Fibroblast of lung (primary cell): Measurements from ENCODE around the gene PRG2.

Source experiments
- CTCF ChIP-seq, 2 donors: IDR thresholded peaks in 1 of 2; conservative IDR thresholded peaks in 1 of 2; 1 replicate in 1 of 2; 2 replicates in 1 of 2; pipeline ENCODE4 v1.5.1; 2011 to 2012; ENCODE audit warnings: low read length in 2 of 2, control low read depth in 1 of 2, inconsistent platforms in 1 of 2, low read depth in 1 of 2, mild to moderate bottlenecking in 1 of 2
- EZH2 ChIP-seq: IDR thresholded peaks from 2 replicates; pipeline ENCODE4 v1.5.1; 2012; ENCODE audit warnings: low read length, control low read depth, mild to moderate bottlenecking; ENCODE audit errors: missing control alignments

- no peak for TF ChIP-seq CTCF (conservative IDR thresholded peaks at IDR 0.05 in 1 of 2, IDR thresholded peaks at IDR 0.05 in 1 of 2; ENCODE audit: low read depth in 1 of 2, low read length in 2 of 2)
- TF ChIP-seq EZH2: no peak
Measured at GRCh38 chr11:57375490-57375889, 15.0 kb downstream of the PRG2 start.
